GM12865 (cell line): Measurements from ENCODE around the gene ZNF346.

Experiments used
- DNase-seq: peaks from one replicate; pipeline ENCODE4 v3.0.0; 2010; ENCODE audit warnings: low read depth
- H3K4me3 ChIP-seq: 2 replicates; pipeline ENCODE4 v1.5.1; 2011; ENCODE audit warnings: mild to moderate bottlenecking, low read depth, low read length, control low read depth
- CTCF ChIP-seq: IDR thresholded peaks from 2 replicates; pipeline ENCODE4 v1.5.1; 2011; ENCODE audit warnings: low read length, control low read depth, low read depth, inconsistent platforms; ENCODE audit not compliant: insufficient read depth; ENCODE audit errors: missing control alignments

The ZNF346 gene

GRCh38 chr5:177003649-177004048, 18.8 kb upstream of the ZNF346 start:
- DNase-seq = no peak

GRCh38 chr5:177004961-177005360, 17.5 kb upstream of the ZNF346 start:
- peak overlapping the region; percentile 85 for H3K4me3 ChIP-seq
- no peak for TF ChIP-seq CTCF
- DNase-seq = no peak

More at GRCh38 chr5:177003649-177004048, 18.8 kb upstream of the ZNF346 start:
- TF ChIP-seq CTCF = no peak
- H3K4me3 ChIP-seq = no peak overlapping the region

DNA sequence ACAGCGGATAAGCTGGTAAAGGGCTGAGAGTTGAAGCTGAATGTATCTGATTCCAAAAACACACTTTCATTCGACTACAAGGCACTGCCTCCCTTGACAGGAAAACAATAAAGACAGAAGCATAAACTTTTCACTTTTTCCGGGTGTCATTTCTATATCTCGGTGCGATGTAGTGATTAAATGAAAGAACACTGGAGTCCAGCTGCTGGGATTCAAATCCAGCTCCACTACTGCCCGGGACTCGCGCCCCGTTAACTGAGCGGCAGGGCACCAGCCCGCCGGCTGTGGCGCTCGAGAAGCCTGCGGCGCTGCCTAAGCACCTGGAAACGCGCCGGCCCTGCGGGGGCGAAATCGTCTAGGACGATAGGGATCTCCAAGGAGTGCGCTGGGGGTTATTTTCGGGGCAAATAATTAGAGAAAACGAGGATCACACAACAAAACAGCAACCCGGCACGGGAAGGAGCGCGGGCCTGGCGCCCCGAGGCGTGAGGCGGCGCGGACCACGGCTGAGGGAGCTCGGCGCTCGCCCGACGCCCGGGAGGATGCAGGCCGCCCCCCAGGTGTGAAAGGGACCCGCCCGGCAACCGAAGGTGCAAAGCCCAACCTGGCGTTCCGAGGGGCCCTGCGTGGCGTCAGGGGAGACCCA, 16.8 kb upstream of the ZNF346 start:
- peak; percentile 79 for DNase-seq
- TF ChIP-seq CTCF = peak; percentile 45
- peak overlapping the region; percentile 85 for H3K4me3 ChIP-seq

GRCh38 chr5:177006265-177006972, 16.1 kb upstream of the ZNF346 start, which contains the start of gene UIMC1:
Gene UIMC1 (minus strand): TSS chr5:177006779. CDS start chr5:176982615, 24,164 bp downstream.
- TF ChIP-seq CTCF = no peak
- DNase-seq = peak; percentile 98
- H3K4me3 ChIP-seq = peak within 1 kb of the TSS; percentile 85

DNA sequence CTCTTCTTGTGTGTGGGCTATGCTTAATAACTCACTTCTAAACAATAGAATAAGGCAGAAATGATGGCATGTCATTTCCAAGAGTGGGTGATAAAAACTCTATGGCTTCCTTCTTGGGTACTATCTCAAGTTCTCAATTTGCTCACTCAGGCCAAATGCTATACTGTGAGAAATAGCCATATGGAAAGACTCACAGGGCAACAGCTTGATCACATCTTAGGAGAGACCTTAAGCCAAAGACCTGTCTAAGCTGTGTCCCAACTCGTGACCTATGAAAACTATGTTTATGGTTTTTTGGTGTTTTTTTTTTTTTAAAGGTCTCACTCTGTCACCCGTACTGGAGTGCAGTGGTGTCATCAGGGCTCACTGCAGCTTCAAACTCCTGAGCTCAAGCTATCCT, 13.8 kb upstream of the ZNF346 start:
- DNase-seq = no peak
- H3K4me3 ChIP-seq = no peak overlapping the region
- TF ChIP-seq CTCF = no peak

DNA sequence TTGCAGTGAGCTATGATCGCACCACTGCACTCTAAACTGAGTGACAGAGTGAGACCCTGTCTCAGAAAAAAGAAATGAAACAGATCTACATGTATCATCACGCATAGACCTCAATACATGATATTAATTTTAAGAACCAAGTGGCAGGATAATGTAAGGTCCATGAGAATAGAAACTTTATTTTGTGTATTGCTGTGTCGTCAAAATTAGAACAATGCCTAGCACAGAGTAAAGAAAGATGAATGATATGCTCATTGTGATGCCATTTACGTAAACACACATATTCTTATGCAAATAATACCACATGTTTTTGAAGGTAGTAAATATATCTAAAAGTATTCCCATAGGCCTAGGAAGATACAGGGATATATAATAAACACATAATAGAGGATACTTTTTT, 12.3 kb upstream of the ZNF346 start:
- H3K4me3 ChIP-seq = no peak overlapping the region
- no peak for DNase-seq
- no peak for TF ChIP-seq CTCF
